ENCODE measurements around the gene HACD2. TPM values are rescaled to one million over a fixed set of nuclear protein-coding genes. Genes with fewer than 3 reads are reported as not detected.

Gene HACD2
- total and polyA plus RNA-seq, 10 of the 15 experiments (the other 5 are each of a cell fraction or from before 2014, with no cell fraction given): 9.1 to 30.0 (median 18.8) TPM

- Histone ChIP-seq H3K4me2 (ENCODE audit: control insufficient read depth, insufficient read depth) (no peak overlapping the region), H3K4me1 (ENCODE audit: control insufficient read depth, insufficient read depth, low read length) (no peaks in the 10 kb centered on the region), H4K20me1 (ENCODE audit: control insufficient read depth, insufficient read depth) (no peaks in the 10 kb centered on the region), H3K79me2 (ENCODE audit: control insufficient read depth, insufficient read depth, low read length) (no peaks in the 10 kb centered on the region), H3K27me3 (replicated peaks in 1 of 2; ENCODE audit: control insufficient read depth in 2 of 2, insufficient read depth in 2 of 2, low read length in 1 of 2) (no peaks in the 10 kb centered on the region), H3K27ac (ENCODE audit: control insufficient read depth, insufficient read depth) (no peak overlapping the region), H3K9ac (ENCODE audit: control insufficient read depth, insufficient read depth, low read length) (no peak overlapping the region), H2AFZ (ENCODE audit: control insufficient read depth, low read depth, low read length) (no peak overlapping the region), H3K4me3 (no peak overlapping the region), H3K9me3 (replicated peaks; ENCODE audit: control insufficient read depth, insufficient read depth, low read length) (no peaks in the 10 kb centered on the region), H3K36me3 (ENCODE audit: control insufficient read depth in 2 of 2, insufficient read depth in 2 of 2, low read length in 1 of 2) (peaks cover 4% of the 10 kb centered on the region in 2 experiments; a peak in 3 of 4 replicates)
- ChIA-PET RAD21 (ENCODE audit: unreplicated experiment) (no interaction called here), CTCF (no interaction called here), SMC1A (ENCODE audit: uncharacterized antibody, unreplicated experiment) (no interaction called here), POLR2A (no interaction called here)
- WGBS (ENCODE audit: insufficient coverage, insufficient replicate concordance, low lambda C conversion rate, missing lambda C conversion rate): 100% methylated on average over 1 of the region's 3 CpGs
- ATAC-seq: no peak
- BruUV-seq (replicated peaks): no TSS peak
- intact Hi-C loops (cut with micrococcal nuclease; ENCODE audit: unreplicated experiment): no loop called here
- in situ Hi-C loops (cut with MboI): no loop called here
- no peak for FAIRE-seq
- no peak for DNase-seq (ENCODE audit: low read depth, low spot score)
- TF ChIP-seq CBX5 (IDR thresholded peaks at IDR 0.05; ENCODE audit: low read depth) (no peak), KAT2A (conservative IDR thresholded peaks at IDR 0.05; ENCODE audit: control insufficient read depth, low read depth, low read length) (no peak), SREBF2 (IDR thresholded peaks at IDR 0.05; ENCODE audit: low read length) (no peak), FOXK2 (IDR thresholded peaks at IDR 0.05) (no peak), RBBP5 (conservative IDR thresholded peaks at IDR 0.05) (no peak), SPI1 (IDR thresholded peaks at IDR 0.05; ENCODE audit: borderline replicate concordance, insufficient read depth, low read depth, low read length) (no peak)
These were observed 81.7 kb downstream of the HACD2 start for GRCh38 chr3:123503203-123503602.

DNA sequence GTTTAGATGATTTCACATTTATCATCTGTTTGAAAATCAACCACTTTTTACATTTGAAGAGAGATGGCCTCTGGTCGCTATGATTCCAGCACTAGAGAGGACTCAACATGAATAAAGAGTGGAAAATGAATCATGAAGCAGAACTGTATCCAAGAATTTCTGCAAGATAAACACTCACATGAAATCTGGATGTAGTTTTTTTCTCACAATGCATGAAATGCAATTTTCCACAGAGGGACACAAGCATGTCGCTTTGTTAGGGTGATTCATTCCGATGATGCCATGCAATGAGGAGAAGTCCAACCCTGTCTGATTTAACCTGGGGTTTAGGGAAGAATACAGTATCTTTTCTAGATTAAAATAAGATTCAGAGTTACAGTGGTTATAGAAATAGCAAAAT is 85.5 kb downstream of the HACD2 start:
- Histone ChIP-seq H3K27me3 (replicated peaks in 1 of 2; ENCODE audit: control insufficient read depth in 2 of 2, insufficient read depth in 2 of 2, low read length in 1 of 2) (no peaks in the 10 kb centered on the region), H3K9ac (ENCODE audit: control insufficient read depth, insufficient read depth, low read length) (no peak overlapping the region), H3K4me2 (ENCODE audit: control insufficient read depth, insufficient read depth) (no peak overlapping the region), H3K36me3 (ENCODE audit: control insufficient read depth in 2 of 2, insufficient read depth in 2 of 2, low read length in 1 of 2) (peaks cover 3 to 9% of the 10 kb centered on the region in 2 experiments), H4K20me1 (ENCODE audit: control insufficient read depth, insufficient read depth) (no peaks in the 10 kb centered on the region), H3K9me3 (replicated peaks; ENCODE audit: control insufficient read depth, insufficient read depth, low read length) (no peaks in the 10 kb centered on the region), H3K27ac (ENCODE audit: control insufficient read depth, insufficient read depth) (no peak overlapping the region), H3K4me3 (no peak overlapping the region), H3K4me1 (ENCODE audit: control insufficient read depth, insufficient read depth, low read length) (no peaks in the 10 kb centered on the region), H2AFZ (ENCODE audit: control insufficient read depth, low read depth, low read length) (no peak overlapping the region), H3K79me2 (ENCODE audit: control insufficient read depth, insufficient read depth, low read length) (no peaks in the 10 kb centered on the region)
- ChIA-PET CTCF (no interaction called here), RAD21 (ENCODE audit: unreplicated experiment) (no interaction called here), POLR2A (no interaction called here), SMC1A (ENCODE audit: uncharacterized antibody, unreplicated experiment) (no interaction called here)
- FAIRE-seq (no peak), ATAC-seq (no peak), DNase-seq (ENCODE audit: low read depth, low spot score) (no peak)
- 94% methylated on average over 3 of the region's 3 CpGs for WGBS (ENCODE audit: insufficient coverage, insufficient replicate concordance, low lambda C conversion rate, missing lambda C conversion rate)
- intact Hi-C loops (cut with micrococcal nuclease; ENCODE audit: unreplicated experiment) (no loop called here), in situ Hi-C loops (cut with MboI) (no loop called here)
- BruUV-seq (replicated peaks): no TSS peak
- TF ChIP-seq SP1 (IDR thresholded peaks at IDR 0.05; ENCODE audit: low read depth, low read length) (no peak), PRDM15 (CRISPR knock-in tag; IDR thresholded peaks at IDR 0.05) (no peak), HCFC1 (IDR thresholded peaks at IDR 0.05; ENCODE audit: low read length) (no peak), MEF2A (IDR thresholded peaks at IDR 0.05; ENCODE audit: insufficient read depth, low read depth, low read length) (no peak), STAT1 (conservative IDR thresholded peaks at IDR 0.05) (no peak), NR2C2 (IDR thresholded peaks at IDR 0.05; ENCODE audit: borderline replicate concordance, control insufficient read depth, insufficient read length, low read depth) (no peak), ATF2 (IDR thresholded peaks at IDR 0.05; ENCODE audit: low read length) (no peak), MLLT1 (IDR thresholded peaks at IDR 0.05) (no peak)
